Femur (tissue), 1 donor: ENCODE data around the gene RNF212B.
"Not testable (repeated sequence)": the region's sequence is repeated elsewhere in the genome, so short reads cannot be mapped to it uniquely, and the experiment has no call there.

Experiments used
- DNase-seq: peaks from one replicate; pipeline ENCODE4 v3.0.0-alpha.2; 2017

The RNF212B gene, protein sequence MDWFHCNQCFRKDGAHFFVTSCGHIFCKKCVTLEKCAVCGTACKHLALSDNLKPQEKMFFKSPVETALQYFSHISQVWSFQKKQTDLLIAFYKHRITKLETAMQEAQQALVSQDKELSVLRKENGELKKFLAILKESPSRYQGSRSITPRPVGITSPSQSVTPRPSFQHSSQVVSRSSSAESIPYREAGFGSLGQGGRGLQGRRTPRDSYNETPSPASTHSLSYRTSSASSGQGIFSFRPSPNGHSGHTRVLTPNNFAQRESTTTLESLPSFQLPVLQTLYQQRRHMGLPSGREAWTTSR

GRCh38 chr14:23237772-23238594 is at the start of gene RNF212B:
Gene RNF212B (plus strand): TSS chr14:23237936. CDS start chr14:23240346, 2,410 bp downstream.
- peak; percentile 93 for DNase-seq

DNA sequence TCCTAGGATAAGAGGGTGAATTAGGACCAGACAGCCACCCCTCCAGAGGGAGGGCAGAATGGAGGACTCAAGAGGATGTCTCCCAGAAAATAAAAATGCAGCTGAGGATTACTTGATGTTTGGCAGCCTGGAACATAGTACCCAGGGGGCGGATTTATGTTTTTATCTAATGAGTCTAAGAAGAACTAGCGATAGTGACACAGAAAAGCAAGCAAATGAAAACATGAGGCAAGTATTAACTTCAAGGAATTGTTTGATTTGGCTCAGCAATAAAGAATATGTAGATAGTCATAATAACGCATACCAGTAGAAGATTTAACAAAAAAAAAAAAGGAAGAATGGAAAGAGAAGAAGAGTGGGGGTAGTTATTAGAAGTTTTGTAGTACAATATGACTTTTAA is 44.3 kb upstream of the RNF212B start:
- no peak for DNase-seq

DNA sequence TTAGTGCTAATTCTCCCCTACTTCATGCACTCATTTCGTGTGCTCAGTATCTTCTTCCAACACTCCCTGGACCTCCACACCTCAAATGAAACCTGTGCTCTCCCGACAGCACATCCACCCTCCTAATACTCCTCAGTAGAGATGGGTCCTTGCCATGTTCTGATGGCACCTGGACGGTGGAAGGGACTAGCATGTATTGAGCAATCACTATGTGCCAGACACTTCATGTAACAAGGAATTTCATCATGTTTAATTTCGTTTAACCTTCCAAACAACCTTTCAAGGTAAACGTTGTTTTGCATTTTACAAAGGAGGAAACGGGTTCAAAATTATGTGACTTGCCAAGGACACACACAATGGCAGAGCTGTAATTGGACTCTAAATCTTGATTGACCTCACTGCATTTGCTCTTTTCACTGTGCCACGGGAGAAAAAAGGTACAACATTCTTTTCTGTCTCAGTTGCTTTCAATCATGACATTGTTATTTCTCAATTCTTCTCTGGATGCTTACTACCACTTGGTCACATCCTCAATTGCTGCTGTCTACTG is 42.1 kb upstream of the RNF212B start:
- DNase-seq, result no peak

DNA sequence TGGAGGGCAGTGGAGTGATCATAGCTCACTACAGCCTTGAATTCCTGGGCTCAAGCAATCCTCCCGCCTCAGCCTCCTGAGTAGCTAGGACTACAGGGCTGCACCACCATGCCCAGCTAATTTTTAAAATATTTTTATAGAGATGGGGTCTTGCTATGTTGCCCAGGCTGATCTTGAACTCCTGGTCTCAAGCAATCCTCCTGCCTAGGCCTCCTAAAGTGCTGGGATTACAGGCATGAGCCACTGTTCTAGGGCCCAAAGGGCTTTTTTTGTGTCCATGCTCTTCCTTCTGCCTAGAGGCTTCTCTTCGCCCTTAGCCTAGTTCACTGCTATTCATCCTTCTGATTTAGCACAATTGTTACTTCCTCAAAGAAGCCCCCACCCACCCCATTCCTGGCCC is 41.2 kb upstream of the RNF212B start:
- not testable (repeated sequence) for DNase-seq

DNA sequence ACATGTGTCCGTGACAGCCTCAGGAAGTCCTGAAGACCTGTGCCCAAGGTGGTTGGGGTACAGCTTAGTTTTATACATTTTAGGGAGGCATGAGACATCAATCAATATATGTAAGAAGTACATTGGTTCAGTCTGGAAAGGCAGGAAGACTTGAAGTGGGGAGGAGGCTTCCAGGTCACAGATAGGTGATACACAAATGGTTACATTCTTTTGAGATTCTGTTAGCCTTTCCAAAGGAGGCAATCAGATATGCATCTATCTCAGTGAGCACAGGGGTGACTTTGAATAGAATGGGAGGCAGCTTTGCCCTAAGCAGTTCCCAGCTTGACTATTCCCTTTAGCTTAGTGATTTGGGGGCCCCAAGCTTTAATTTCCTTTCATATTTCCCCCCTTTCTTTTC is 38.6 kb upstream of the RNF212B start:
- DNase-seq, result not testable (repeated sequence)

- no peak for DNase-seq
Measured at GRCh38 chr14:23202001-23202400, 35.7 kb upstream of the RNF212B start.

DNA sequence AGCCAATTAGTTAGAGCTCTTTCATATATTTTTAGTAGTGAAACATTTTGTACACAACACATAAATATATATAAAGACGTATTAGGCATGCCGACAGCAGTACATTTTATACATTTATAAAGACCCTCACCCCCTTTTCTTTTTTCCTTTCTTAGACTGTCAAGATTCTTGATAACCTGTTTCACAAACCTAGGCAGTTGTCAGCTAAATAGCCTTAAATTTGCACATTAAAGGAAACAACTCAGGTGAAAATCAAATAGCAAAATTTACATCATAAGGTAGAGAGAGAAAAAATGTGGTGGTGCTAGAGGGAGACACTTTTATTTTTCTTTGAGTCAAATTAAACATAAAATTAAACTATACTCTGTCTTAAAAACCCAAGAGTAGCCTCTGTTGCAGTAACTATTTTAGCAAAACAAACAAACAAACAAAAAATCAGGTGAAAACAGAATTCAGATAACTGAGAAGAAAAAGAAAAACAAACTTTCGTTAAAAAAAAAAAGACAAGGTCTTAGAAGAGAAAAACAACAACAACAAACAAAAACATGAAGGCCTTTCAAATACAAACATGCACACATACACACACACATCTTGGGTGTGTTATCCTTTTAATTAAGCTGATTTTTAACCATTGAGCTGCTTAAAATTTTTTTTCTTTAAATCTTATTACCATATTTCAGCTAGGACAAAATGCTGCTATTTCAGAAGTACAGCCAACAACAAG is 31.2 kb upstream of the RNF212B start:
- no peak for DNase-seq

- DNase-seq, result no peak
Measured at GRCh38 chr14:23207146-23207540, 30.6 kb upstream of the RNF212B start.

DNA sequence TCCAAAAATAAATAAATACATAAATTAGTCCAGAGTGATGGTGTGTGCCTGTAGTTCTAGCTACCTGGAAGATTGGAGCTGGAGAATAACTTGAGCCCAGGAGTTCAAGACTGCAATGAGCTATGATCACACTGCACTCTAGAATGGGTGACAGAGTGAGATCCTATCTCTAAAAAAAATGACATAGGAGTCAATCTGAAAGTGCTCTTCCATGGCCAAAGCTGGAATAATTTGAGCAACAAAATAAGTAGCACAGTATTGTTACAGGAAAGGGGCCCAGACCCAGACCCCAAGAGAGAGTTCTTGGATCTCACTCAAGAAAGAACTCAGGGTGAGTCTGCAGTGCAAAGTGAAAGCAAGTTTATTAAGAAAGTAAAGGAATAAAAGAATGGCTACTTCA is 29.4 kb upstream of the RNF212B start:
- DNase-seq, result no peak

GRCh38 chr14:23209651-23210423 is 27.9 kb upstream of the RNF212B start:
- DNase-seq, result no peak

DNA sequence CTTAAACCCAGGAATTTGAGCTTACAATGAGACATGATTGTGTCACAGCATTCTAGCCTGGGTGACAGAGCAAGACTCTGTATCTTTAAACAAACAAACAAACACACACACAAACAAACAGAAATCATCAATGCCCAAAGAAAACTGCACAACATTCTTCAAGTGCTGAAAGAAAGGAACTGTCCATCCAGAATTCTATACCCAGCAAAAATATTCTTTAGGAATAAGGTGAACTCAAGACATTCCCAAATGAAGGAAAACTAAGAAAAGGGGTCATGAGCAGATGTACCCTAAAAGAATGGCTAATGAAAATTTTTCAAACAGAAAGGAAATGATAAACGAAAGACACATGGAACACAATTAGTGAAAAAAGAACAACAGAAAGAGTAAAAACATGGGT is 22.3 kb upstream of the RNF212B start:
- no peak for DNase-seq

GRCh38 chr14:23217032-23218020 is 20.4 kb upstream of the RNF212B start:
- no peak for DNase-seq

DNA sequence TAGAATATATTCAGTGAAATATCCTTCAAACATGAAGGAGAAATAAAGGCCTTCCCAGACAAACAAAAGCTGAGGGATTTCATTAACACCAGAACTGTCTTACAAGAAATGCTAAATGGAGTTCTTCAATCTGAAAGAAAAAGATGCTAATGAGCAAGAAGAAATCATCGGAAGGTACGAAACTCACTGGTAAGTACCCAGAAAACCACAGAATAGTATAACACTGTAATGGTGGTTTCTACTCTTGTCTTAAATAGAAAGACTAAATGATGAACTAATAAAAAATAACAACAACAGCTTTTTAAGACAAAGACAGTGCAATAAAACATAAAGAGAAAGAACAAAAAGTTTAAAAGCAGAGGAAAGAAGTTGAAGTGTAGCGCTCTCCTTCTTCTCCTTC is 18.7 kb upstream of the RNF212B start:
- no peak for DNase-seq

- not testable (repeated sequence) for DNase-seq
Measured at GRCh38 chr14:23224958-23225357, 12.8 kb upstream of the RNF212B start.

- no peak for DNase-seq
Measured at GRCh38 chr14:23227566-23227965, 10.2 kb upstream of the RNF212B start.

DNA sequence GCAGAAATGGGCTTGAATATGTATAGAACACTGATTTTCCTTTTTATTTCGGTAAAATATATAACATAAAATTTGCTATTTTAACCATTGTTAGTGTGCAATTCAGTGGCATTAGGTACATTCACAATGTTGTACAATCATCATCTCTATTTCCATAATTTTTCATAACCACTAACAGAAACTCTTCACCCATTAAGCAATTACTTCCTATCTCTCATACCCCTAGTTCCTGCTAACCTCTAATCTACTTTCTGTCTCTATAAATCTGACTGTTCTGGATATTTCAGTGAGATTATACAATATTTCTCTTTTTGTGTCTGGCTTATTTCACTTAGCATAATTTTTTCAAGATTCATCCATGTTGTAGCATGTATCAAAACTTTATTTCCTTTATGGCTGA is 8.9 kb upstream of the RNF212B start:
- no peak for DNase-seq

DNA sequence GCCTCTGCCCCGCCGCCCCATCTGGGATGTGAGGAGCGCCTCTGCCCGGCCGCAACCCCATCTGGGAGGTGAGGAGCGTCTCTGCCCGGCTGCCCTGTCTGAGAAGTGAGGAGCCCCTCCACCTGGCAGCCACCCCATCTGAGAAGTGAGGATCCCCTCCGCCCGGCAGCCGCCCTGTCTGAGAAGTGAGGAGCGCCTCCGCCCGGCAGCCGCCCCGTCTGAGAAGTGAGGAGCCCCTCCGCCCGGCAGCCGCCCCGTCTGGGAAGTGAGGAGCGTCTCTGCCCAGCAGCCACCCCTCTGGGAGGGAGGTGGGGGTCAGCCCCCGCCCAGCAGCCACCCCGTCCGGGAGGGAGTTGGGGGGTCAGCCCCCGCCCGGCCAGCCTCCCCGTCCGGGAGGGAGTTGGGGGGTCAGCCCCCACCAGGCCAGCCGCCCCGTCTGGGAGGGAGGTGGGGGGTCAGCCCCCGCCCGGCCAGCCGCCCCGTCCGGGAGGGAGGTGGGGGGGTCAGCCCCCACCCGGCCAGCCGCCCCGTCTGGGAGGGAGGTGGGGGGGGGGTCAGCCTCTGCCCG is 5.4 kb upstream of the RNF212B start:
- not testable (repeated sequence) for DNase-seq

DNA sequence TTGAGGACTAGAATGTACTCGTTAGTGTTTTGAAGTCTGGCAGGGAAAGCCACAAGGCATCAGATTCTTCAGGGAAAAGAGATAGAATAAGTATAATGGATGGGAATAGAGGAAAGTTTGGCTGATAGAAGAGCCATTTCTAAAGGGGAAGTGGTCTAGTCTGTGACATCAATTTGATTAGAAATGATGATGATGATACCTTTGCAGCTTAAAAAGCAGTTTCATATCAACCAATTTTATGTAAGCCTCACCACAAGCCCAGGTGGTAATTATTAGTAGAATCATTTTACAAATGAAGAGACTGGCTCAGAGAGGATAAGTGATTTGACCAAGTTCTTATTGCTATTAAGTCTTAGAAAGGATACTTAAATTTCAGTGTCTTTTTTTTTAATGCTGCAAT is 2.9 kb downstream of the RNF212B start:
- no peak for DNase-seq

GRCh38 chr14:23241061-23241715 is 3.5 kb downstream of the RNF212B start:
- DNase-seq, result not testable (repeated sequence)

DNA sequence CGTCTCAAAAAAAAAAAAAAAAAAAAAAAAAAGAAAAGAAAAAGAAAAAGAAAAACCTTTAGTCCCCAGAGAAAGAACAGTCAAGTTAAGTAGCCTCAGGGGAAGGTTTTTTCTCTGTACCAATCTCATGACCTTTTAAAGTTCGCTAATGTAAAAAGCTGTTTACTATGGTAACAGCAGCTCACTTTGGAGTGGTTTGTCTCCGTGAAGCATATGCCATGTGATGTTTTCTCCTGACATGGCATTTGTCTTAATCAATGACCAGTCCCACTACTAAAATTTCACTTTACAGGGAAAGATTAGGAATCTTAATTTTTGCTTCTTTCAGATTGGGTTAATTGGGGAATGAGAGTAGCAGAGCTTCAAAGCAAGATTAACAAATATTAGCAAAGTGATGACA is 4.3 kb downstream of the RNF212B start:
- DNase-seq, result no peak
